ENCODE data around the gene TESK2. TPM values are rescaled to one million over a fixed set of nuclear protein-coding genes. Genes with fewer than 3 reads are reported as not detected.

TESK2 gene
- total RNA-seq, 1 donor from 2014 or later = 1.9 TPM

GRCh38 chr1:45322486-45323040 is 168.4 kb downstream of the TESK2 start:
- Mint-ChIP-seq H3K4me1 (peaks cover 24% of the 10 kb centered on the region), H3K27ac (ENCODE audit: unreplicated experiment) (no peak overlapping the region), H3K9me3 (no peaks in the 10 kb centered on the region), H3K27me3 (ENCODE audit: low read depth) (no peaks in the 10 kb centered on the region), H3K36me3 (ENCODE audit: low read depth) (no peaks in the 10 kb centered on the region), H3K4me3 (no peak overlapping the region)
- no peak for TF ChIP-seq CTCF (conservative IDR thresholded peaks at IDR 0.05)
- DNase-seq (ENCODE audit: low read depth, low spot score) = no peak

- Mint-ChIP-seq H3K4me3 (no peak overlapping the region), H3K27ac (ENCODE audit: unreplicated experiment) (no peak overlapping the region), H3K36me3 (ENCODE audit: low read depth) (no peaks in the 10 kb centered on the region), H3K4me1 (peaks cover 20% of the 10 kb centered on the region), H3K27me3 (ENCODE audit: low read depth) (no peaks in the 10 kb centered on the region), H3K9me3 (no peaks in the 10 kb centered on the region)
- DNase-seq (ENCODE audit: low read depth, low spot score) = no peak
- TF ChIP-seq CTCF (conservative IDR thresholded peaks at IDR 0.05) = no peak
Observed at GRCh38 chr1:45321444-45321843, 169.5 kb downstream of the TESK2 start.

GRCh38 chr1:45319761-45320160 is 171.2 kb downstream of the TESK2 start:
- H3K9me3 Mint-ChIP-seq = peaks cover 3% of the 10 kb centered on the region
- H3K27me3 Mint-ChIP-seq (ENCODE audit: low read depth) = no peaks in the 10 kb centered on the region
- peaks cover 8% of the 10 kb centered on the region for H3K4me1 Mint-ChIP-seq
- H3K36me3 Mint-ChIP-seq (ENCODE audit: low read depth) = no peaks in the 10 kb centered on the region
- no peak overlapping the region for H3K27ac Mint-ChIP-seq (ENCODE audit: unreplicated experiment)
- TF ChIP-seq CTCF (conservative IDR thresholded peaks at IDR 0.05) = no peak
- no peak for DNase-seq (ENCODE audit: low read depth, low spot score)
- no peak overlapping the region for H3K4me3 Mint-ChIP-seq

- Mint-ChIP-seq H3K36me3 (ENCODE audit: low read depth) (no peaks in the 10 kb centered on the region), H3K4me3 (no peak overlapping the region), H3K4me1 (peaks cover 8% of the 10 kb centered on the region), H3K27me3 (ENCODE audit: low read depth) (no peaks in the 10 kb centered on the region), H3K9me3 (peaks cover 3% of the 10 kb centered on the region), H3K27ac (ENCODE audit: unreplicated experiment) (no peak overlapping the region)
- DNase-seq (ENCODE audit: low read depth, low spot score) = no peak
- TF ChIP-seq CTCF (conservative IDR thresholded peaks at IDR 0.05) = no peak
Observed at GRCh38 chr1:45317166-45317565, 173.8 kb downstream of the TESK2 start.

GRCh38 chr1:45314266-45314665 is 176.7 kb downstream of the TESK2 start:
- Mint-ChIP-seq H3K4me3 (no peak overlapping the region), H3K27ac (ENCODE audit: unreplicated experiment) (no peak overlapping the region), H3K36me3 (ENCODE audit: low read depth) (no peaks in the 10 kb centered on the region), H3K27me3 (ENCODE audit: low read depth) (no peaks in the 10 kb centered on the region), H3K4me1 (no peaks in the 10 kb centered on the region), H3K9me3 (peaks cover 3% of the 10 kb centered on the region)
- TF ChIP-seq CTCF (conservative IDR thresholded peaks at IDR 0.05) = no peak
- DNase-seq (ENCODE audit: low read depth, low spot score) = no peak
